ENCODE data around the gene PACRG. TPM values are rescaled to one million over a fixed set of nuclear protein-coding genes. Genes with fewer than 3 reads are reported as not detected.

PACRG gene
- polyA plus RNA-seq, 1 donor = 1.5 TPM

DNA sequence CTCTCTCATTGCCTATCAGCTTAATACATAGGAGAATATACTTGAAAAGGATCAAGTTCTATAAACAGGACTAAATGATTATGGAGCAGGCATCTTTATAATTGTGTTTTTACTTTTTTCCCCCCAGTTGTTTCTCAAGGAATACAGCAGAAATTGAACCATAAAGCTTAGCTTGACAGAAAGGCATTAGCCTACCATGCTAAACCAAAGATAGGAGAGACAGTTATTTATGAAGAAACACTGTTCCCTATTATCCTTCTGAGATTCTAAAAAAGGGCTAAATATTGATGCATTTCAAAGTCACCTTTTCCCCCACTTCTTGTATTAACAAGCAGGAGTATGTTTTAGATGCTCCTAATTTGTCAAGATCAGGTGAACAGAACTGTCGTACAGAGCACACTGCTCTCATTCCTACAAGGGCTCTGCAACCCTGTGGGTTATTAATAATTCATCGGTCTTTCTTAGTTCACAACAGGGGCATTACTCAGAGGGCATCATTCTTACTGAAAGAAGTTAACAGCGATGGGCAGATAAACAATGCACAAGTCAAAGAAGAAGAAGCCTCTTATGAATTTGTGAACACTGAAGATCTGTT, 38.9 kb upstream of the PACRG start:
- Histone ChIP-seq H3K4me1 (ENCODE audit: control insufficient read depth, insufficient read depth, low read length) (no peaks in the 10 kb centered on the region), H3K4me3 (ENCODE audit: low read length) (no peak overlapping the region), H3K27me3 (ENCODE audit: control insufficient read depth, insufficient read depth, low read length) (no peaks in the 10 kb centered on the region), H3K9me3 (ENCODE audit: control insufficient read depth, low read depth, low read length) (no peaks in the 10 kb centered on the region), H3K36me3 (ENCODE audit: control insufficient read depth, insufficient read depth, low read length) (no peaks in the 10 kb centered on the region), H3K27ac (ENCODE audit: low read length) (no peak overlapping the region)
- WGBS (ENCODE audit: insufficient coverage, low lambda C conversion rate) = 67% methylated on average over 1 of the region's 3 CpGs
- DNase-seq = no peak

GRCh38 chr6:162690158-162690557, 37.6 kb upstream of the PACRG start:
- WGBS (ENCODE audit: insufficient coverage, low lambda C conversion rate) = 100% methylated on average over 1 of the region's 5 CpGs
- Histone ChIP-seq H3K4me3 (ENCODE audit: low read length) (no peak overlapping the region), H3K27me3 (ENCODE audit: control insufficient read depth, insufficient read depth, low read length) (no peaks in the 10 kb centered on the region), H3K9me3 (ENCODE audit: control insufficient read depth, low read depth, low read length) (no peaks in the 10 kb centered on the region), H3K36me3 (ENCODE audit: control insufficient read depth, insufficient read depth, low read length) (no peaks in the 10 kb centered on the region), H3K4me1 (ENCODE audit: control insufficient read depth, insufficient read depth, low read length) (no peaks in the 10 kb centered on the region), H3K27ac (ENCODE audit: low read length) (no peak overlapping the region)
- DNase-seq = no peak

GRCh38 chr6:162697872-162698403, 29.8 kb upstream of the PACRG start:
- no peak overlapping the region for H3K4me3 ChIP-seq (ENCODE audit: low read length)
- no peak for DNase-seq
- H3K27ac ChIP-seq (ENCODE audit: low read length) = no peak overlapping the region
- no CpG with 5 or more reads among the region's 1 CpG for WGBS (ENCODE audit: insufficient coverage, low lambda C conversion rate)
- no peaks in the 10 kb centered on the region for H3K36me3 ChIP-seq (ENCODE audit: control insufficient read depth, insufficient read depth, low read length)
- no peaks in the 10 kb centered on the region for H3K9me3 ChIP-seq (ENCODE audit: control insufficient read depth, low read depth, low read length)
- H3K27me3 ChIP-seq (ENCODE audit: control insufficient read depth, insufficient read depth, low read length) = no peaks in the 10 kb centered on the region
- H3K4me1 ChIP-seq (ENCODE audit: control insufficient read depth, insufficient read depth, low read length) = no peaks in the 10 kb centered on the region

GRCh38 chr6:162698440-162698839, 29.3 kb upstream of the PACRG start:
- DNase-seq = no peak

GRCh38 chr6:162699961-162700360, 27.8 kb upstream of the PACRG start:
- Histone ChIP-seq H3K27ac (ENCODE audit: low read length) (no peak overlapping the region), H3K4me3 (ENCODE audit: low read length) (no peak overlapping the region), H3K4me1 (ENCODE audit: control insufficient read depth, insufficient read depth, low read length) (no peaks in the 10 kb centered on the region), H3K9me3 (ENCODE audit: control insufficient read depth, low read depth, low read length) (no peaks in the 10 kb centered on the region), H3K36me3 (ENCODE audit: control insufficient read depth, insufficient read depth, low read length) (no peaks in the 10 kb centered on the region), H3K27me3 (ENCODE audit: control insufficient read depth, insufficient read depth, low read length) (no peaks in the 10 kb centered on the region)
- no peak for DNase-seq
- 88% methylated on average over 1 of the region's 2 CpGs for WGBS (ENCODE audit: insufficient coverage, low lambda C conversion rate)

More at GRCh38 chr6:162698440-162698839, 29.3 kb upstream of the PACRG start:
- Histone ChIP-seq H3K27me3 (ENCODE audit: control insufficient read depth, insufficient read depth, low read length) (no peaks in the 10 kb centered on the region), H3K4me1 (ENCODE audit: control insufficient read depth, insufficient read depth, low read length) (no peaks in the 10 kb centered on the region), H3K4me3 (ENCODE audit: low read length) (no peak overlapping the region), H3K9me3 (ENCODE audit: control insufficient read depth, low read depth, low read length) (no peaks in the 10 kb centered on the region), H3K36me3 (ENCODE audit: control insufficient read depth, insufficient read depth, low read length) (no peaks in the 10 kb centered on the region), H3K27ac (ENCODE audit: low read length) (no peak overlapping the region)

GRCh38 chr6:162700966-162701365, 26.8 kb upstream of the PACRG start:
- Histone ChIP-seq H3K4me1 (ENCODE audit: control insufficient read depth, insufficient read depth, low read length) (no peaks in the 10 kb centered on the region), H3K4me3 (ENCODE audit: low read length) (no peak overlapping the region), H3K27me3 (ENCODE audit: control insufficient read depth, insufficient read depth, low read length) (no peaks in the 10 kb centered on the region), H3K9me3 (ENCODE audit: control insufficient read depth, low read depth, low read length) (no peaks in the 10 kb centered on the region), H3K27ac (ENCODE audit: low read length) (no peak overlapping the region), H3K36me3 (ENCODE audit: control insufficient read depth, insufficient read depth, low read length) (no peaks in the 10 kb centered on the region)
- DNase-seq = no peak
- WGBS (ENCODE audit: insufficient coverage, low lambda C conversion rate) = 91% methylated on average over 3 of the region's 3 CpGs

DNA sequence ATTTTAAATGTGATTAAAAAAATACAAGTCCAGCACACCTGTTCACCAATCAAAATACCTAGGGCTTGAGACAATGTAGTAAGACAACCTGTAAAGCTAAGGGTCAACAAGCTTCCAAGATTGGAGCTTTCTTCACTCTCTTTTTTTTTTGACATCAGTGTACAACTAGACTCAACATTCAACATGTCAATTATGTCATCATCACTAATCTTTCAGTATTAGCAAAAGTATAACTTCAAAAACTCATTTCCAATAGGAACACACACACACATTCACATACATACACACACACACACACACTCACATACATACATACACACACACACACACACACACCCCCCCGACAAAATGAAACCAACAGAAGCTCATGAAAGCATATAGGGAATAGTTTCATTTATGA, 26.2 kb upstream of the PACRG start:
- WGBS (ENCODE audit: insufficient coverage, low lambda C conversion rate) = no CpG with 5 or more reads among the region's 1 CpG
- no peak for DNase-seq
- H3K4me1 ChIP-seq (ENCODE audit: control insufficient read depth, insufficient read depth, low read length) = no peaks in the 10 kb centered on the region

GRCh38 chr6:162702446-162702845, 25.3 kb upstream of the PACRG start:
- H3K27ac ChIP-seq (ENCODE audit: low read length) = no peak overlapping the region

More for the DNA sequence above, 26.2 kb upstream of the PACRG start:
- H3K27ac ChIP-seq (ENCODE audit: low read length) = no peak overlapping the region
- no peaks in the 10 kb centered on the region for H3K27me3 ChIP-seq (ENCODE audit: control insufficient read depth, insufficient read depth, low read length)
- no peaks in the 10 kb centered on the region for H3K36me3 ChIP-seq (ENCODE audit: control insufficient read depth, insufficient read depth, low read length)
- no peaks in the 10 kb centered on the region for H3K9me3 ChIP-seq (ENCODE audit: control insufficient read depth, low read depth, low read length)
- H3K4me3 ChIP-seq (ENCODE audit: low read length) = no peak overlapping the region

GRCh38 chr6:162704001-162704400, 23.8 kb upstream of the PACRG start:
- H3K4me3 ChIP-seq (ENCODE audit: low read length) = no peak overlapping the region
- H3K9me3 ChIP-seq (ENCODE audit: control insufficient read depth, low read depth, low read length) = no peaks in the 10 kb centered on the region
- H3K27ac ChIP-seq (ENCODE audit: low read length) = no peak overlapping the region
- no peaks in the 10 kb centered on the region for H3K4me1 ChIP-seq (ENCODE audit: control insufficient read depth, insufficient read depth, low read length)
- WGBS (ENCODE audit: insufficient coverage, low lambda C conversion rate) = no CpG with 5 or more reads among the region's 4 CpGs
- no peaks in the 10 kb centered on the region for H3K27me3 ChIP-seq (ENCODE audit: control insufficient read depth, insufficient read depth, low read length)
- no peak for DNase-seq
- no peaks in the 10 kb centered on the region for H3K36me3 ChIP-seq (ENCODE audit: control insufficient read depth, insufficient read depth, low read length)

More at GRCh38 chr6:162702446-162702845, 25.3 kb upstream of the PACRG start:
- Histone ChIP-seq H3K27me3 (ENCODE audit: control insufficient read depth, insufficient read depth, low read length) (no peaks in the 10 kb centered on the region), H3K9me3 (ENCODE audit: control insufficient read depth, low read depth, low read length) (no peaks in the 10 kb centered on the region), H3K4me3 (ENCODE audit: low read length) (no peak overlapping the region), H3K4me1 (ENCODE audit: control insufficient read depth, insufficient read depth, low read length) (no peaks in the 10 kb centered on the region), H3K36me3 (ENCODE audit: control insufficient read depth, insufficient read depth, low read length) (no peaks in the 10 kb centered on the region)
- WGBS (ENCODE audit: insufficient coverage, low lambda C conversion rate) = 88% methylated on average over 1 of the region's 2 CpGs
- no peak for DNase-seq

DNA sequence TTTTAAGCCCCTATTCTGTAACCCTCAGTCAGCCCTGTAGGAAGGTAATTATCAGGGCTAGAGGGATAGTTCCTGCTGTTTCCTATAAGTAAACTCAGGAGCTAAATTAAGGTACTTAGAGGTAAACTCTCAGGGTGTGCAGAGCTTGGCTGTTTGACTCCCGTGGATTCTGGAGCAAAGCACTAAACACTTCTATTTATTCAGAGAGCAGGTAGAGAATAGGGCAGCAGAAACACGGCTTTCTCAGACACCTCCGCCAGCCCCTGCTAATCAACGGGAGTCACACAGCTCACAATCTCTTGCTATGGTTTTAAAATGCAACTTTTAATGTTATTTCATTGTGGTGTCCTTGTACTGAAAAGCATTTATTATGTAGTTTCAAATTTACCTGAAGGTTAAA, 22.0 kb upstream of the PACRG start:
- Histone ChIP-seq H3K36me3 (ENCODE audit: control insufficient read depth, insufficient read depth, low read length) (no peaks in the 10 kb centered on the region), H3K27me3 (ENCODE audit: control insufficient read depth, insufficient read depth, low read length) (no peaks in the 10 kb centered on the region), H3K4me3 (ENCODE audit: low read length) (no peak overlapping the region), H3K9me3 (ENCODE audit: control insufficient read depth, low read depth, low read length) (no peaks in the 10 kb centered on the region), H3K4me1 (ENCODE audit: control insufficient read depth, insufficient read depth, low read length) (no peaks in the 10 kb centered on the region), H3K27ac (ENCODE audit: low read length) (no peak overlapping the region)
- WGBS (ENCODE audit: insufficient coverage, low lambda C conversion rate) = no CpG with 5 or more reads among the region's 4 CpGs
- no peak for DNase-seq

- Histone ChIP-seq H3K27ac (ENCODE audit: low read length) (no peak overlapping the region), H3K36me3 (ENCODE audit: control insufficient read depth, insufficient read depth, low read length) (no peaks in the 10 kb centered on the region), H3K4me1 (ENCODE audit: control insufficient read depth, insufficient read depth, low read length) (no peaks in the 10 kb centered on the region), H3K9me3 (ENCODE audit: control insufficient read depth, low read depth, low read length) (no peaks in the 10 kb centered on the region), H3K4me3 (ENCODE audit: low read length) (no peak overlapping the region), H3K27me3 (ENCODE audit: control insufficient read depth, insufficient read depth, low read length) (no peaks in the 10 kb centered on the region)
- WGBS (ENCODE audit: insufficient coverage, low lambda C conversion rate) = 80% methylated on average over 1 of the region's 6 CpGs
- peak in 1 of 2 donors; percentile 16 for DNase-seq
These were observed 21.5 kb upstream of the PACRG start for GRCh38 chr6:162706232-162706631.
